HL-60 (cell line): ENCODE measurements around the gene GPER1.

Source experiments
- GABPA ChIP-seq: IDR thresholded peaks from 2 replicates; pipeline ENCODE4 v1.6.1; 2012; ENCODE audit warnings: low read depth
- POLR2AphosphoS5 ChIP-seq: IDR thresholded peaks from 2 replicates; pipeline ENCODE4 v1.6.1; 2012; ENCODE audit warnings: low read depth
- TF ChIP-seq, protein P1 (sequence below): IDR thresholded peaks from one replicate; pipeline ENCODE4 v1.5.1; 2011; ENCODE audit warnings: low read length, control low read depth, inconsistent platforms; ENCODE audit not compliant: insufficient read depth
- TF ChIP-seq, protein P2 (sequence below): IDR thresholded peaks from 2 replicates; pipeline ENCODE4 v1.6.1; 2012; ENCODE audit warnings: low read depth; ENCODE audit not compliant: insufficient replicate concordance

DNA sequence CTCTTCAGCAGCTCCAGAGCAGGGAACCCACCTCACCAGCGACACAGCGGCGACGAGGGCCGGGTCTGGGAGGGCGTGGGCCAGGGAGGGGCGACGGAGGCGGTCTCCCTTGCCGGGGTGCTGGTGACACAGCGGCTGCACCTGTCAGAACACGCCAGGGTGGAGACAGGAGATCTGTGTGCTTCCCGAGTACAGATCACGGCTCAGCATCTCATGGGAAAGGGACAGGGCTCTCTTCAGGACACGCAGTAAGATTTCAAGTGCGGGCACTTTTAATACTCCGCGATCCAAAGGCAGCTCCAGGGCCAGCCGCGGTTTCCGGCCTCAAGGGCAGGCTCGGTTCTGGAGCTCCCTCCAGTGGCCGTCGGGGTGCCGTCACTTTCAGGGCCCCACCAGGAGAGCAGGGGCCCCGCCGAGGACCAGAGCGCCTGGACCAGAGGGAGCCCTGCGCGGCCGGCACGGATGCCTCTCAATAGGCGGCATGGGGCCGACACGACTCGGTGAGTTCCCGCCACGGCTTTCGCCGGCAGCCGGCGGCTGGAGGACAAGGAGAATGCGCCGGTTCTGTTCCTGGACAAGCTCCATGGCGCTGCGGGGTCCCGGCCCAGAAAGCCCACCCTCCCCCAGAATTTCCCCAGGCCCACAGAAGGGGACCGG lies 22.2 kb upstream of the GPER1 start:
- TF ChIP-seq, protein P1, sequence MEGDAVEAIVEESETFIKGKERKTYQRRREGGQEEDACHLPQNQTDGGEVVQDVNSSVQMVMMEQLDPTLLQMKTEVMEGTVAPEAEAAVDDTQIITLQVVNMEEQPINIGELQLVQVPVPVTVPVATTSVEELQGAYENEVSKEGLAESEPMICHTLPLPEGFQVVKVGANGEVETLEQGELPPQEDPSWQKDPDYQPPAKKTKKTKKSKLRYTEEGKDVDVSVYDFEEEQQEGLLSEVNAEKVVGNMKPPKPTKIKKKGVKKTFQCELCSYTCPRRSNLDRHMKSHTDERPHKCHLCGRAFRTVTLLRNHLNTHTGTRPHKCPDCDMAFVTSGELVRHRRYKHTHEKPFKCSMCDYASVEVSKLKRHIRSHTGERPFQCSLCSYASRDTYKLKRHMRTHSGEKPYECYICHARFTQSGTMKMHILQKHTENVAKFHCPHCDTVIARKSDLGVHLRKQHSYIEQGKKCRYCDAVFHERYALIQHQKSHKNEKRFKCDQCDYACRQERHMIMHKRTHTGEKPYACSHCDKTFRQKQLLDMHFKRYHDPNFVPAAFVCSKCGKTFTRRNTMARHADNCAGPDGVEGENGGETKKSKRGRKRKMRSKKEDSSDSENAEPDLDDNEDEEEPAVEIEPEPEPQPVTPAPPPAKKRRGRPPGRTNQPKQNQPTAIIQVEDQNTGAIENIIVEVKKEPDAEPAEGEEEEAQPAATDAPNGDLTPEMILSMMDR: peak; percentile 74
- TF ChIP-seq, protein P2, sequence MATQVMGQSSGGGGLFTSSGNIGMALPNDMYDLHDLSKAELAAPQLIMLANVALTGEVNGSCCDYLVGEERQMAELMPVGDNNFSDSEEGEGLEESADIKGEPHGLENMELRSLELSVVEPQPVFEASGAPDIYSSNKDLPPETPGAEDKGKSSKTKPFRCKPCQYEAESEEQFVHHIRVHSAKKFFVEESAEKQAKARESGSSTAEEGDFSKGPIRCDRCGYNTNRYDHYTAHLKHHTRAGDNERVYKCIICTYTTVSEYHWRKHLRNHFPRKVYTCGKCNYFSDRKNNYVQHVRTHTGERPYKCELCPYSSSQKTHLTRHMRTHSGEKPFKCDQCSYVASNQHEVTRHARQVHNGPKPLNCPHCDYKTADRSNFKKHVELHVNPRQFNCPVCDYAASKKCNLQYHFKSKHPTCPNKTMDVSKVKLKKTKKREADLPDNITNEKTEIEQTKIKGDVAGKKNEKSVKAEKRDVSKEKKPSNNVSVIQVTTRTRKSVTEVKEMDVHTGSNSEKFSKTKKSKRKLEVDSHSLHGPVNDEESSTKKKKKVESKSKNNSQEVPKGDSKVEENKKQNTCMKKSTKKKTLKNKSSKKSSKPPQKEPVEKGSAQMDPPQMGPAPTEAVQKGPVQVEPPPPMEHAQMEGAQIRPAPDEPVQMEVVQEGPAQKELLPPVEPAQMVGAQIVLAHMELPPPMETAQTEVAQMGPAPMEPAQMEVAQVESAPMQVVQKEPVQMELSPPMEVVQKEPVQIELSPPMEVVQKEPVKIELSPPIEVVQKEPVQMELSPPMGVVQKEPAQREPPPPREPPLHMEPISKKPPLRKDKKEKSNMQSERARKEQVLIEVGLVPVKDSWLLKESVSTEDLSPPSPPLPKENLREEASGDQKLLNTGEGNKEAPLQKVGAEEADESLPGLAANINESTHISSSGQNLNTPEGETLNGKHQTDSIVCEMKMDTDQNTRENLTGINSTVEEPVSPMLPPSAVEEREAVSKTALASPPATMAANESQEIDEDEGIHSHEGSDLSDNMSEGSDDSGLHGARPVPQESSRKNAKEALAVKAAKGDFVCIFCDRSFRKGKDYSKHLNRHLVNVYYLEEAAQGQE: no peak
- TF ChIP-seq POLR2AphosphoS5: no peak
- TF ChIP-seq GABPA: no peak
